ENCODE data around the gene ABCG1.

ABCG1 gene

GRCh38 chr21:42340187-42341050 is 121.5 kb downstream of the ABCG1 start (continued):
- TF ChIP-seq, protein P1, sequence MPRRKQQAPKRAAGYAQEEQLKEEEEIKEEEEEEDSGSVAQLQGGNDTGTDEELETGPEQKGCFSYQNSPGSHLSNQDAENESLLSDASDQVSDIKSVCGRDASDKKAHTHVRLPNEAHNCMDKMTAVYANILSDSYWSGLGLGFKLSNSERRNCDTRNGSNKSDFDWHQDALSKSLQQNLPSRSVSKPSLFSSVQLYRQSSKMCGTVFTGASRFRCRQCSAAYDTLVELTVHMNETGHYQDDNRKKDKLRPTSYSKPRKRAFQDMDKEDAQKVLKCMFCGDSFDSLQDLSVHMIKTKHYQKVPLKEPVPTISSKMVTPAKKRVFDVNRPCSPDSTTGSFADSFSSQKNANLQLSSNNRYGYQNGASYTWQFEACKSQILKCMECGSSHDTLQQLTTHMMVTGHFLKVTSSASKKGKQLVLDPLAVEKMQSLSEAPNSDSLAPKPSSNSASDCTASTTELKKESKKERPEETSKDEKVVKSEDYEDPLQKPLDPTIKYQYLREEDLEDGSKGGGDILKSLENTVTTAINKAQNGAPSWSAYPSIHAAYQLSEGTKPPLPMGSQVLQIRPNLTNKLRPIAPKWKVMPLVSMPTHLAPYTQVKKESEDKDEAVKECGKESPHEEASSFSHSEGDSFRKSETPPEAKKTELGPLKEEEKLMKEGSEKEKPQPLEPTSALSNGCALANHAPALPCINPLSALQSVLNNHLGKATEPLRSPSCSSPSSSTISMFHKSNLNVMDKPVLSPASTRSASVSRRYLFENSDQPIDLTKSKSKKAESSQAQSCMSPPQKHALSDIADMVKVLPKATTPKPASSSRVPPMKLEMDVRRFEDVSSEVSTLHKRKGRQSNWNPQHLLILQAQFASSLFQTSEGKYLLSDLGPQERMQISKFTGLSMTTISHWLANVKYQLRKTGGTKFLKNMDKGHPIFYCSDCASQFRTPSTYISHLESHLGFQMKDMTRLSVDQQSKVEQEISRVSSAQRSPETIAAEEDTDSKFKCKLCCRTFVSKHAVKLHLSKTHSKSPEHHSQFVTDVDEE (CRISPR knock-in tag; IDR thresholded peaks at IDR 0.05): no peak

DNA sequence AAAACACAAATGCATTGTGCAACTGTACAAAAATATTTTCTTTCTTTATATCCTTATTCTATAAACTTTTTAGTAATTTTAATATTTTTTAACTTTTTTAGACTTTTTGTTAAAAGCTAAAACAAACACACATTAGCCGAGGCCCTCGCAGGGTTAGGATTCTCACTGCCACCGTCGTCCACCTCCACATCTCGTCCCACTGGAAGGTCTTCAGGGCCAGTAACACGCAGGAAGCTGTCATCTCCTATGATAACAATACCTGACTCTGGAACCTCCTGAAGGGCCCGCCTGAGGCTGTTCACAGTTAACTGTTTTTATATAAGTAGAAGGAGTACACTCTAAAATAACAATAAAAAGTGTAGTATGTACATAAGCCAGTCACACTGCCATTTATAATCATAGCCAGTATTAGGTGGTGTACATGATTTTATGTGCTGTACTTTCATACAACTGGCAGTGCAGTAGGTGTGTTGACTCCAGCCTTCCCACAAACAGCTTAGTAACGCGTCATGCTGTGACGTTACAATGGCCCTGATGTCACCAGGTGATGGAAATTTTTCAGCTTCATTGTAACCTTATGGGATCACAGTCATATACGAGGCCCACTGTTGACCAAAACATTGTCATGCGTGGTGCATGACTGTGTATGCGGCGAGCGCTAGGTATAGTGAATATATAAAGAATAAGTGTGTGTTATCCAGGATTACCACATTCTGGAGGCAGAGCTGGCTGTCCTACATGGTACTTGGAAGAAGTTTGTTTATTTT is 123.0 kb downstream of the ABCG1 start:
- TF ChIP-seq ZNF8 (CRISPR knock-in tag; IDR thresholded peaks at IDR 0.05) (no peak), ZFP3 (CRISPR knock-in tag; IDR thresholded peaks at IDR 0.05) (no peak), BACH2 (CRISPR knock-in tag; IDR thresholded peaks at IDR 0.05; ENCODE audit: borderline replicate concordance) (no peak), PATZ1 (CRISPR knock-in tag; IDR thresholded peaks at IDR 0.05; ENCODE audit: borderline replicate concordance) (no peak), OSR1 (CRISPR knock-in tag; IDR thresholded peaks at IDR 0.05) (no peak), SNAI2 (CRISPR knock-in tag; IDR thresholded peaks at IDR 0.05) (no peak), CREB5 (CRISPR knock-in tag; IDR thresholded peaks at IDR 0.05; ENCODE audit: low read depth) (no peak), ESRRG (CRISPR knock-in tag; IDR thresholded peaks at IDR 0.05) (no peak), GLIS3 (CRISPR knock-in tag; IDR thresholded peaks at IDR 0.05) (no peak), ISL1 (CRISPR knock-in tag; IDR thresholded peaks at IDR 0.05) (no peak), ZC3H10 (CRISPR knock-in tag; IDR thresholded peaks at IDR 0.05) (no peak), ARNTL (CRISPR knock-in tag; IDR thresholded peaks at IDR 0.05; ENCODE audit: borderline replicate concordance, low read depth) (no peak), CSDC2 (CRISPR knock-in tag; IDR thresholded peaks at IDR 0.05) (no peak)
- TF ChIP-seq, protein P2, sequence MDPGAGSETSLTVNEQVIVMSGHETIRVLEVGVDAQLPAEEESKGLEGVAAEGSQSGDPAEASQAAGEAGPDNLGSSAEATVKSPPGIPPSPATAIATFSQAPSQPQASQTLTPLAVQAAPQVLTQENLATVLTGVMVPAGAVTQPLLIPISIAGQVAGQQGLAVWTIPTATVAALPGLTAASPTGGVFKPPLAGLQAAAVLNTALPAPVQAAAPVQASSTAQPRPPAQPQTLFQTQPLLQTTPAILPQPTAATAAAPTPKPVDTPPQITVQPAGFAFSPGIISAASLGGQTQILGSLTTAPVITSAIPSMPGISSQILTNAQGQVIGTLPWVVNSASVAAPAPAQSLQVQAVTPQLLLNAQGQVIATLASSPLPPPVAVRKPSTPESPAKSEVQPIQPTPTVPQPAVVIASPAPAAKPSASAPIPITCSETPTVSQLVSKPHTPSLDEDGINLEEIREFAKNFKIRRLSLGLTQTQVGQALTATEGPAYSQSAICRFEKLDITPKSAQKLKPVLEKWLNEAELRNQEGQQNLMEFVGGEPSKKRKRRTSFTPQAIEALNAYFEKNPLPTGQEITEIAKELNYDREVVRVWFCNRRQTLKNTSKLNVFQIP (CRISPR knock-in tag; IDR thresholded peaks at IDR 0.05; ENCODE audit: borderline replicate concordance, low read depth): no peak
- TF ChIP-seq, protein P1 (CRISPR knock-in tag; IDR thresholded peaks at IDR 0.05): no peak
- no peak for ATAC-seq

DNA sequence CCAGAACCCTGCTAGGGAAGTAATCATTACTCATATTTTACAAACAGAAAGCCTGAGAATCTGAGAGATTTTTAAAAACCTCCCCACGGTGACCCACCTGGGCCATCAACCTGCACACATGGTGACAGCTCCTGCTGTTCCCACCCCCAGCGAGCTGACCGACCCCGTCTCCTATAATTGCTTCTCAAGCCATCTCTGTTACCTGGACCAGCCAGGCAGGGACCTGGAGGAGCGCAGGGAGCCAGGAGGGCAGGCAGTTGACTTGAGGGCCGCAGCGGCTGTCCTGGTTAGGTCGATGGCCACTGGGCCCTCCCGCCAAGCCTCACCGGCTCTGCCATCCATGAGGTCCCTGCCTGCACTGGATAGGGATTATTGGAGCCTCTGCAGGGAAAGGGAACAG is 124.2 kb downstream of the ABCG1 start:
- no peak for ATAC-seq
- no peak for TF ChIP-seq OSR1 (CRISPR knock-in tag; IDR thresholded peaks at IDR 0.05)
- TF ChIP-seq BACH2 (CRISPR knock-in tag; IDR thresholded peaks at IDR 0.05; ENCODE audit: borderline replicate concordance): no peak
- TF ChIP-seq TCF4 (CRISPR knock-in tag; IDR thresholded peaks at IDR 0.05; ENCODE audit: borderline replicate concordance): no peak
- no peak for TF ChIP-seq ISL1 (CRISPR knock-in tag; IDR thresholded peaks at IDR 0.05)
- TF ChIP-seq CSRNP3 (CRISPR knock-in tag; IDR thresholded peaks at IDR 0.05): no peak
- TF ChIP-seq, protein P1 (CRISPR knock-in tag; IDR thresholded peaks at IDR 0.05): no peak
- no peak for TF ChIP-seq TOX (CRISPR knock-in tag; IDR thresholded peaks at IDR 0.05; ENCODE audit: borderline replicate concordance)
- no peak for TF ChIP-seq ZFP30 (CRISPR knock-in tag; IDR thresholded peaks at IDR 0.05)

All from SK-N-SH treated with all-trans-retinoic acid at 6 μM for 48 hours (cell line).